NB4 (cell line): ENCODE results near the gene CGREF1.

Source experiments
- DNase-seq: peaks from one replicate; pipeline ENCODE4 v3.0.0; 2010; ENCODE audit warnings: low read depth
- H3K4me3 ChIP-seq: one replicate; pipeline ENCODE4 v1.5.1; 2011; ENCODE audit warnings: mild to moderate bottlenecking, low read depth, low read length, moderate library complexity
- CTCF ChIP-seq: IDR thresholded peaks from one replicate; pipeline ENCODE4 v1.5.1; 2012; ENCODE audit warnings: low read depth, low read length
- MYC ChIP-seq: IDR thresholded peaks from 2 replicates; pipeline ENCODE4 v1.6.1; 2011; ENCODE audit warnings: low read depth, low read length
- POLR2A ChIP-seq: IDR thresholded peaks from 2 replicates; pipeline ENCODE4 v1.6.1; 2011; ENCODE audit warnings: mild to moderate bottlenecking; ENCODE audit not compliant: insufficient read length; ENCODE audit errors: extremely low read depth
- TF ChIP-seq, protein P1 (sequence below): IDR thresholded peaks from 2 replicates; pipeline ENCODE4 v1.6.1; 2011; ENCODE audit warnings: low read depth, low read length

The CGREF1 gene

GRCh38 chr2:27134781-27135477, 16.0 kb upstream of the CGREF1 start:
- TF ChIP-seq MYC = no peak
- TF ChIP-seq CTCF = no peak
- no peak for DNase-seq
- H3K4me3 ChIP-seq = no peak overlapping the region

GRCh38 chr2:27133905-27134780, 15.2 kb upstream of the CGREF1 start, which contains the start of gene PREB:
Gene PREB (minus strand): TSS chr2:27134636. CDS start chr2:27134421, 215 bp downstream.
- peak; percentile 95 for DNase-seq
- H3K4me3 ChIP-seq = peak within 1 kb of the TSS; percentile 87
- TF ChIP-seq, protein P1, sequence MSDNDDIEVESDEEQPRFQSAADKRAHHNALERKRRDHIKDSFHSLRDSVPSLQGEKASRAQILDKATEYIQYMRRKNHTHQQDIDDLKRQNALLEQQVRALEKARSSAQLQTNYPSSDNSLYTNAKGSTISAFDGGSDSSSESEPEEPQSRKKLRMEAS = peak; percentile 4; the same call in 1 of the 2 replicates
- TF ChIP-seq CTCF (peak; percentile 39), MYC (no peak), POLR2A (peak; percentile 87)

DNA sequence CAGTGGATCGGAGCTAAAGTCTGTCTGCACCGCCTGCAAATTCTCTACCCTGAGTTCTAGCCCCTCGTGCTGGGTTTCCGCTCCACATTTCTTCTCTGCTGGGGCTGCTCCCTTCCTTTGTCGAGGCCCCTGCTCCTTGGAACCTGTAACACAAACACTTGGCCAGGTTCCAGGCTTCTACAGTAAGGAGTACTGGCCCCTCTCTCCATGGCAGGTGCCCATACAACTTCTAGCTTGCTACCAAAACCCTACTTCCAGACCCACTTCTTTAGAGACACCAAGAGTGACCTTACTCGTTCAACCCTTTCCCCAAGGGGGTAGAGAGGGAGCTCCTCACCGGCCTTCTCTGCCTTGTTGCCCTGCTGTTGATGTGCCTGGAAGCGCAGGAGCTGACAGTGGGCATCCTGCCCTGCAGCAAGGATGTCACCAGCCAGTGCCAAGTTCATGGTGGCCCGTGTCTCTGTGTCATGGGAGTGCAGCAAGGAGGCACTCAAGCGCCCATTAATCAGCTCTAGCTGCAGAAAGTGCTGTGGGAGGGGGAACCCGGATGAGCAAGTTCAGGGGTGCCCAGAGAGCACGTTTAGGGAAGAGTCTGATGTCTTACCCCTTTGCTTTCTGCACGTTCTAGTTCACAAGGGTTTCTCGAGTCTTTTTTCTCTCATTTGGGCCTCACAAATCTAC, 14.4 kb upstream of the CGREF1 start:
- TF ChIP-seq MYC (no peak), POLR2A (no peak), CTCF (no peak)
- TF ChIP-seq, protein P1 = no peak
- DNase-seq = no peak
- H3K4me3 ChIP-seq = peak overlapping the region; percentile 87

DNA sequence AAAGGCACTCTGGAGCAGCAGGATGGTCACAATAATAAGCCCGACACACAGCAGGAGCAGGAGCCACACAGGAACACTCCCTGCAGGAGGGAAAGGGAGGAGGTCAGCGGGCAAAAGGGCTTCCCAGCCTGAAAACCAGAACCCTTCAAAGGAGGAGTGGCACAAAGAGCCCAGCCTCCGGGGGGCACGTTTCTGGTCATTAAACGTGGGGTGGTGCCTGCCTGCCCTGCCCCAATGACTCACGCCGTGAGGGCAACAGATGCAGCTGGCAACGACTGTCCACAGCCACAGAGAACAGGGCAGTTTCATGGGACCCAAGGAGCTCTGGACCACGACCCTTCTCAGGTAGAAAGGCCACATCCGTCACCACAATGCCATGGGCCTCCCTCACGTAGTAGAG, 12.5 kb upstream of the CGREF1 start:
- DNase-seq = no peak
- no peak overlapping the region for H3K4me3 ChIP-seq
- TF ChIP-seq, protein P1 = no peak
- TF ChIP-seq CTCF = no peak
- TF ChIP-seq MYC = no peak
- TF ChIP-seq POLR2A = no peak

GRCh38 chr2:27130396-27130795, 11.5 kb upstream of the CGREF1 start:
- no peak overlapping the region for H3K4me3 ChIP-seq

More at GRCh38 chr2:27130396-27130795, 11.5 kb upstream of the CGREF1 start:
- TF ChIP-seq, protein P1 = no peak
- TF ChIP-seq CTCF (no peak), POLR2A (no peak), MYC (no peak)
- DNase-seq = no peak
